CD1c-positive myeloid dendritic cell (primary cell): Measurements from ENCODE around the gene OVCH1.

Experiments used
- DNase-seq: peaks from one replicate; pipeline ENCODE4 v3.0.0-alpha.2; 2016; ENCODE audit errors: extremely low spot score

Gene OVCH1, protein sequence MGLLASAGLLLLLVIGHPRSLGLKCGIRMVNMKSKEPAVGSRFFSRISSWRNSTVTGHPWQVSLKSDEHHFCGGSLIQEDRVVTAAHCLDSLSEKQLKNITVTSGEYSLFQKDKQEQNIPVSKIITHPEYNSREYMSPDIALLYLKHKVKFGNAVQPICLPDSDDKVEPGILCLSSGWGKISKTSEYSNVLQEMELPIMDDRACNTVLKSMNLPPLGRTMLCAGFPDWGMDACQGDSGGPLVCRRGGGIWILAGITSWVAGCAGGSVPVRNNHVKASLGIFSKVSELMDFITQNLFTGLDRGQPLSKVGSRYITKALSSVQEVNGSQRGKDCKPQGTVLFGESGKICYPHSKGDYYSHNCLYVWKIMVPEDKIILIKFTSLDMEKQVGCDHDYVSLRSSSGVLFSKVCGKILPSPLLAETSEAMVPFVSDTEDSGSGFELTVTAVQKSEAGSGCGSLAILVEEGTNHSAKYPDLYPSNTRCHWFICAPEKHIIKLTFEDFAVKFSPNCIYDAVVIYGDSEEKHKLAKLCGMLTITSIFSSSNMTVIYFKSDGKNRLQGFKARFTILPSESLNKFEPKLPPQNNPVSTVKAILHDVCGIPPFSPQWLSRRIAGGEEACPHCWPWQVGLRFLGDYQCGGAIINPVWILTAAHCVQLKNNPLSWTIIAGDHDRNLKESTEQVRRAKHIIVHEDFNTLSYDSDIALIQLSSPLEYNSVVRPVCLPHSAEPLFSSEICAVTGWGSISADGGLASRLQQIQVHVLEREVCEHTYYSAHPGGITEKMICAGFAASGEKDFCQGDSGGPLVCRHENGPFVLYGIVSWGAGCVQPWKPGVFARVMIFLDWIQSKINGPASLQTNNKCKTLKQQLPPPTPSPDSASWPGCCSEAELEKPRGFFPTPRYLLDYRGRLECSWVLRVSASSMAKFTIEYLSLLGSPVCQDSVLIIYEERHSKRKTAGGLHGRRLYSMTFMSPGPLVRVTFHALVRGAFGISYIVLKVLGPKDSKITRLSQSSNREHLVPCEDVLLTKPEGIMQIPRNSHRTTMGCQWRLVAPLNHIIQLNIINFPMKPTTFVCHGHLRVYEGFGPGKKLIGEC

GRCh38 chr12:29497588-29497987 lies at the start of gene OVCH1:
Gene OVCH1, minus strand, starts transcription at chr12:29497686. Its CDS starts 0 bp downstream, at chr12:29497686.
- no peak for DNase-seq

DNA sequence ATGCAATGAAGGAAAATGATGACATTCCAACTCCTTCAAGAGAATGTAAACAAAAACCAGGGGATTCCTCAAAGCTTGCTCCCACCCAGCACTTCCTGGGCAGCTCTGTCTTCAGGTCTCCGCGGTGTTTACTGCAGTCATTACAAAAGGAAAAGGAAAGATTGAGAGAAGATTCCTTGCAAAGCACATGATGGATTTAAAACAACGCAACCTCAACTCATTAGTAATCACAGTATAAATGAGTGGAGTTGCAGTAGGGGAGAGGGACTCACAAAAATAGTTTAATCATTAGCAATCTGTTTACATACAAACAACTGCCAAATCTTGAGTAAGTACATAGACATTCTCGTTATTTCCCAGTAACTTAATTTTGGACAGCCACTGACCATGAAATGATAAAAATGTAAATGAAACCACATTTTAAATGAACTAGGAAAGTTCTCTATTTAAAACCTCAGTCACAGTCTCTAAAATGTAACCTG lies 49.7 kb upstream of the OVCH1 start:
- no peak for DNase-seq

DNA sequence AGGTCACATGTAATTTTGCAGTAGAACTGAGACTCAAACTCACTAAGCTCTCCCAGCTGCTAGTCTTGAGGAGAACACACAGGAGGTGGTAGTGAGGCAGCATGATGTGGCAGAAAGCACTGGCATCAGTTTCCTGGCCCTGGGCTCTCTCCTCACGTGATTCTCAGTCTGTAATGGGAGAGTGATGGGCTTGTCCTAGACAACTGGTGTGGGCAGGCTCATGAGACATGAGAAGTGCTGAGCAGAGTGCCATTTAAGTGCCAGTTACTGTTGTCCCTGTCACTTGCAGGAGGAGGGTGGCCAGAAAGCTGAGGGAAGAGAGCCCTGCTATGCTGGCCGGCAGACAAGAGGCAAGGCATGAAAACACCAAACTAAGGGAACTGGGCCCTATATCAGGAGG lies 48.5 kb upstream of the OVCH1 start:
- DNase-seq = no peak

DNA sequence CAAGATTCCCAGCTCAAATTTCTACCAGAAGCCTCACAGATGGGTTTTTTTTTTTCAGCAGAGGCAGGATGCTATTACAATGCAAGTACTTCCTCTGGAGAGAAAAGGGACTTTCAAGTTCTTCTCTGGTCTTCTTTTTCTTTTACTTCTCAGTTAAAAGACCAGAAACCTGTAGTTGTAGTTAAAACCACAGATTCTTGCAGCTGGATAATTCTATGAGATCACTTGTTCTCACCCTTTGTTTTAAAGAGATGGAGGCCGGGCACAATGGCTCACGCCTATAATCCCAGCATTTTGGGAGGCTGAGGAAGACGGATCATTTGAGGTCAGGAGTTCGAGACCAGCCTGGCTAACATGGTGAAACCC lies 47.6 kb upstream of the OVCH1 start:
- DNase-seq = no peak

DNA sequence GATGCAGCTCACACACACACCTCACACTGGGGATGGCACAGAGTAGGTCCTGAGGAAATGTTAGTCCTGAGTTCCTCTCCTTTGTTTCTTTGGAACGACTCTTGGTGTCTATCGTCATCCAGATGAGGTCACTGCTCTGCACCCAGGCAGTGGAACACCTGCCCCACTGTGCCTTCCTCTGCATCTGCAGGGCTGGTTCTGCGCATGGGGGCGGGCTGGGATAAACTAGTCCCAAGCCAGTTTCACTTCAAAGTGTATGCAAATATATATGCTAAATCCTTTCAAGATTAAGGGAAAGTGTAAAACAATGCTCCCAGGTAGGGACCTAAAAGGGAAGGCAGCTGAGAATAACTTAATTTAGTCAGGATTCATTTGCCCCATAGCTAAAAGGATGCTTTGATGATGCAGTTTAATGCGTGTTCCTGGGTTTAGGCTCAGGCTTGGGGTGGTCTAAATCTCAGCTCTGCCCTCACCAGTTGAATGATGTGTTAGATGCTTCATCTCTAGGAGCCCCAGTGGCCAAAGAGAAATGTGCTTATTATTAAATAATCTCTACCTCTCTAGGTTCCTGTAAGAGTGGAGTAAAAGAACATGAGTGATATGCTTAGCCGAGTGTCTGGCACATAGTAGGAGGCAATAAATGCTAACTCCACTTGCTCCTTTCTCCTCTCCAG lies 47.1 kb upstream of the OVCH1 start:
- no peak for DNase-seq

DNA sequence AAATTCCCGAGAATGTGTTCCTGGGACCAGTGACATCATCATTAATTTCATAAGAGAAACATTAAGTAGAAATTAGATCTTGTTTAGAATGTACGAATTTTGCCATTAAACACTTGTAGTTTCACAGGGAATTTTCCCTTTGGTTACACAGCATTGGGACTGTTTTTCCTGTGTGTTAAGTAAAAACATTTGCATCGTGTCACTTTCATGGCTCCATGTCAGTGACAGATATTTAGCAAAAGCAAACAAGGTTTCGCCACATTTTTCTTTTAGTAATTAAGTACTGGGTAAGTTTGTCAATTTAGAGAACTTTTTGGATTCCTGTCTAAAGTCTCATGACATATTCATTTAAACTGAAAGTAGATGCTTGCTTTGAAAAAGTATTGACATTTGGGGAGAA lies 45.5 kb upstream of the OVCH1 start:
- DNase-seq = no peak

DNA sequence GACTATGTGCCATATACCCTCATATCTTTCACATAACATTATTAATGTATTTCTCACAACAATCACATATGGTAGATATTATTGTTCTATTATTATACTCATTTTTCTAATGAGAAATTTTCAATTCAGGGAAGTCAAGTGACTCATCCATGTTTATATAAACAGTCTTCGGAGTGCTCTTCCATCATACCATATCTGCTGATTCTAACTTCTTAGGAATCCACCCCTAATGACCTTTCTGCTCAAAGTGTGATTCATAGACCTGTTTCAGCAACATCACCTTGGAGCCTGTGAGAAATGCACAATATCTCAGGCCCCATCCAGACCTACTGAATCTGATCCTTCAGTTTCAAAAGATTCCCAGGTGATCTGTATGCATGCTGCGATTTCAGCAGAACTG lies 39.8 kb upstream of the OVCH1 start:
- DNase-seq = no peak

DNA sequence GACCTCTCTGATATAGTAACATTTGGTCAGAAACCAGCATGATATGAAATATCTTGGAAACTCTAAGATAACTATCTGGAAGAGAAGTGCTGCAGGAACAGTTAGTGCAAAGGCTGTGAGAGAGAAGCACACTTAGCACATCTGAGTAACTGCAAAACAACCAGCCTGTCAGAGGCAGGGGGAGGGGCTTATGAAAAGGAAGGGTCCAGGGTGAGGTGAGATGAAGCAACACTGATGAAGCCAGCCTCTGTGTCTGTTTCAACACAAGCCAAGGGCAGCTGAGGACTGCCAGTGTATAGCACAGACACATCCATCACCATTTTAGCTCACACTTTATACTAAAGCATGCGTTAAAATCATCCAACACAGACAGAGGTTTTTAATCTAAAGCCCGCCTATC lies 37.4 kb upstream of the OVCH1 start:
- DNase-seq = no peak

- no peak for DNase-seq
Measured at GRCh38 chr12:29533815-29534489, 36.5 kb upstream of the OVCH1 start.

- no peak for DNase-seq
Measured at GRCh38 chr12:29531471-29531870, 34.0 kb upstream of the OVCH1 start.

- no peak for DNase-seq
Measured at GRCh38 chr12:29530436-29530835, 33.0 kb upstream of the OVCH1 start.

GRCh38 chr12:29528161-29528560 lies 30.7 kb upstream of the OVCH1 start:
- no peak for DNase-seq

DNA sequence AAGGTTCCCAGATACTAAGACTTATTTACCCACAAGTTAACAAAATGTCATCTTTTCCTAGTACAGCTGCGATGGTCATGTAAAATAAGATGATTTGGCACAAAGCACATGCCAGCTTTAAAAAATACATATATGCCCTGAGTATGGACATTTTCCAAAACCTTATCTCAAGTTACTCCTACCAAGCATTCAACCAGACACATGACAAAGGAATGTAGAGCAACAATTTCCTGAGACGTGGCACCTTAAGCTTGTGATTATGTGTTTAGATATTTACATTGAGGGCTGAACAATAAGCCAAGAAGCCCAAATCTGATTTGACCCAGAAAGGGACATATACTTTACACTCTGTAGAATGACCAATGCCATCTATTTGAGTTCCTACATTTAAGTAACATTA lies 24.5 kb upstream of the OVCH1 start:
- DNase-seq = no peak

GRCh38 chr12:29519585-29520182 lies 22.2 kb upstream of the OVCH1 start:
- DNase-seq = peak; percentile 43

GRCh38 chr12:29518407-29518806 lies 20.9 kb upstream of the OVCH1 start:
- no peak for DNase-seq

DNA sequence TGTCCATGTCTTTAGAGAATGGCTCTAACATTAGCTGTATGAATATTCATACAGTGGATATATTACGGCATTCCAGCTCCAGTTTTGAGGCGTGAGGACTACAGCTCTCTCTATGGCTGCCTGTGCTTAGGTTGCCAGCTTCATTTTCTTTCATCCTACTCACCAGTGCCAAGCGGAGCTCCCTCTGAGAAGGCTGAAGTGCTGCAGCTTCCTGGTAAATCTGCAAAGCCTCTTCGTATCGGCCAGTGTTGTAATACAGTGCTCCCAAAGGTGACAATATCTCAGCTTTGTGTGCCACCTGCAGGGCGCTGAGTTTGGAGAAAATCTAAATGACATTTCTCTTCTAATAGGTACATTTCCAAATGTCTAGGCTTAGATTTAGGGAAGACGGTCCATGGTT lies 19.8 kb upstream of the OVCH1 start:
- no peak for DNase-seq

DNA sequence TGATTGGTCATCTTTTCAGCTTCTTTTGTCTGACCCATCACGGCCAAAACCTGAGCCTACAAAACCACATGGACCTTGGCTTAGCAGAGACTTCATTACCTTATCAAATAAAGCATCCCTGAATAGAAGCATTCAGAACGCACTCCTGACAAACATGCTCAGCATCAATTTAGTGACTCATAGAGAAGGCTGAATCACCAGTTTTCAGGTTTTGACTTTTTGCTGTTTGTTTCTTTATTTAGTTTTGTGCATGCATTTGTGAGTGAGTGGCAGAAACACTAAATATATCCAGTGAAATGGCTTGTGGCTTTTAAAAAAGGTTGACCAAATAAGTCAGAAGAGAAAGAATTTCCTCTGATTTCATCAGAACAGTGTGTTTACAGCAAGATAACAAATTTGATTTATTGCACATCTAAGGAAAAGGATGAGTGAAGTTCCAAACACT lies 19.0 kb upstream of the OVCH1 start:
- no peak for DNase-seq

GRCh38 chr12:29510591-29511185 lies 13.2 kb upstream of the OVCH1 start:
- no peak for DNase-seq

- no peak for DNase-seq
Measured at GRCh38 chr12:29509503-29509902, 12.0 kb upstream of the OVCH1 start.

- DNase-seq = no peak
Measured at GRCh38 chr12:29508949-29509348, 11.5 kb upstream of the OVCH1 start.
